ENCODE results near the gene SCGB3A2.

Gene SCGB3A2

DNA sequence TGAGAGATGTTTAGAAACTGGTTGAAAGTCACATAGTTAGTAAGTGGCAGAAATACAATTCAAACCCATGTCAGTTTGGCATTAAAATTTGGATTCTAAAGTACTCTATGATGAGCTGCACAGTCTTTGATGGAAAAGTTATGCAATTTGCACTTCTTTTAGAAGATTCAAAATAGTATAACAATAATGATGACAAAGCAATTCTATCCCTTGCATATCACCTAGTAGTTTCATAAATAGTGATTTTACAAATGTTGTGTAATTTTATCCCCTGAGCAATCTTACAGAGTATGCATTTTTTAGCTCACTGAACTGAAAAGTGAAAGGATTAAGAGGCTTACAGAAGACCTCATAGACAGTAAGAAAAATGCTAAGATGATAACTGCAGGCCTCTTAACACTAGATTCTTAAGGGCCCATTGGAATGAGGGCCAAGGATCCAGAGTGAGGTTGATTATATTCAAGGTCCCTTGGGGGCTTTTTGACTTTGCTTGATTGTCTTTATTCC is 24.2 kb downstream of the SCGB3A2 start:
- in situ Hi-C loops (cut with HindIII; ENCODE audit: low sequenced_read_pairs): no loop called here

DNA sequence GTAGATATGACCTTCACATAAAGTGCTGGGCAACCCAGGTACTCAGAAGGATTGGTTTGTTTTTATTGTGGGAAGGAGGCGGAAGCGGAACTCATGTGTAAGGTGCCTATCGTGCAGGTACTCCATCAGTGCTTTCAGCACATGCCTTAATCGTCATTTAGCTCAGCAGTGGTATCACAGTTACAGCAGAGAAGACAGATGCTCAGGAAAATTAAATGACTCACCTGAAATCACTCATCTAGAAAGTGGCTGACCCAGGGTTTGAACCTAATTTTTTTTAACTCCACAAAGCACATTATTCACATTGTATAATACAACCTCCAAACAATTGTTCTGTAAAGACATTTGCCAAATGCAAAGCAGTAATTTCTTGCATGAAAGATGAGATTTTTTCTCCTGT is 25.6 kb downstream of the SCGB3A2 start:
- in situ Hi-C loops (cut with HindIII; ENCODE audit: low sequenced_read_pairs): no loop called here

- in situ Hi-C loops (cut with HindIII; ENCODE audit: low sequenced_read_pairs): no loop called here
Measured at GRCh38 chr5:147906326-147907095, 28.0 kb downstream of the SCGB3A2 start, which contains the start of gene C5orf46. C5orf46 (minus strand) TSS chr5:147906538; CDS start chr5:147906501, 37 bp downstream.

GRCh38 chr5:147911427-147911826 is 32.9 kb downstream of the SCGB3A2 start:
- in situ Hi-C loops (cut with HindIII; ENCODE audit: low sequenced_read_pairs): no loop called here

- in situ Hi-C loops (cut with HindIII; ENCODE audit: low sequenced_read_pairs): no loop called here
Measured at GRCh38 chr5:147912011-147912410, 33.5 kb downstream of the SCGB3A2 start.

GRCh38 chr5:147913786-147914185 is 35.3 kb downstream of the SCGB3A2 start:
- in situ Hi-C loops (cut with HindIII; ENCODE audit: low sequenced_read_pairs): no loop called here

- in situ Hi-C loops (cut with HindIII; ENCODE audit: low sequenced_read_pairs): no loop called here
Measured at GRCh38 chr5:147918101-147918685, 39.7 kb downstream of the SCGB3A2 start.

DNA sequence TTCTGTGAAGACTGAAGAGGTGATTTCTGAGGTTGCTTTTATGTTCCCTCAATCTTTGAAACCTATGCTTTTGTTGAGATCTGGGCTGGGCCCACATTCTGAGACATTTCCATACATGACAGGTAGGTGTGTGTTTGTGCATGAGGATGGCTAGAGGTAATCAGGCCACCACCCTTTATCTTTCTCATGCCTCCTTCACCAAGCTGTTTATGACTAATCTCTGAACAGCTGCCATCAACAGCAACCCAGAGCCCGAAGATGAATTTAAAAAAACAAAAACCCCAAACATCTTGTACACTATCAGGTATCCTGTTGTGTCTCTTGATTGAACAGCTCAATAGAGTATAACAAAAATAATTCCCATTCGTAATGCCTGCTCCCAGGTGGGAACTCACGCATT is 40.4 kb downstream of the SCGB3A2 start:
- in situ Hi-C loops (cut with HindIII; ENCODE audit: low sequenced_read_pairs): no loop called here

DNA sequence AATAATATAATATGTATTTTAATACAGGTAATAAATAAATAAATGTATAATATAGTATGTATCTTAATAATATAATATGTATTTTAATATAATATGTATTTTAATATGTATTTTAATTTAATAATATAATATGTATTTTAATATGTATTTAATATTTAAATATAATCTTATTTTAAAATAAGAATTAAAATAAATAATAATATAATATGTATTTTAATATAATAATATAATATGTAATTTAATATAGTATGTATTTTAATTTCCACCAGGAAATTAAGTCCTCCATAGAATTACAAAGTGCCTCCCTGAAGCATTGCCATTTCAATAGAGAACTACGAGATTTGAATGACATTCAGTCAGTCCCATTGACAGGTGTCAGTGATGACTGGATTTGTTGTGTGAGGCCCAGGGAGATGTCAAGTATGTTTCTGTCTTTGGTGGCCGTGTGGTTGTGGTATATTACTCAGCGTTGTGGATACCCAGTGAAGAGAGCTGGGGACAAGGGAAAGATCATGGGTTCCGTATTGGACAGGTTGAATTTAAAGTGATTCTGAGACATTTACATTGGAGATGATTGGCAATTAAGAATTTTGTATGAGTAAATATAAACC is 42.0 kb downstream of the SCGB3A2 start:
- in situ Hi-C loops (cut with HindIII; ENCODE audit: low sequenced_read_pairs): no loop called here

DNA sequence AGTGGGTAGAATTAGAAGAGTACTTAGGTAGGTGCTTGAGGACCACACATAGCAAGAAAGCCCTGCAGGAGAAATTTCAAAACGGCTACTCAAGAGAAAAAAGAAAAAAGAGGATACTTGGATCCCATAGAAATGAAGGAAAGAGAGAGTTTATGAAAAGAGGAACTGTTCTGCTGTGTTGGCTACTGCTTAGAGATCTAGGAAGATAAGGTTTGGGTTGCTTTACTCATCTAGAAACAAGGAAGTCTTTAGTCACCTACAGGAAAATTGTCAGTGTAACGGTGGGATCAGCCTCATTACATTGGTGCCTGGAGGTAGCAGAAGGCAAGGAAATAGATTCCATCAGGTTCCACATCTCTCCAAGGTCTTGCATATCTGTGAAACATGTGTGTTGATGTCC is 42.6 kb downstream of the SCGB3A2 start:
- in situ Hi-C loops (cut with HindIII; ENCODE audit: low sequenced_read_pairs): no loop called here

GRCh38 chr5:147925020-147925419 is 46.5 kb downstream of the SCGB3A2 start:
- in situ Hi-C loops (cut with HindIII; ENCODE audit: low sequenced_read_pairs): no loop called here

DNA sequence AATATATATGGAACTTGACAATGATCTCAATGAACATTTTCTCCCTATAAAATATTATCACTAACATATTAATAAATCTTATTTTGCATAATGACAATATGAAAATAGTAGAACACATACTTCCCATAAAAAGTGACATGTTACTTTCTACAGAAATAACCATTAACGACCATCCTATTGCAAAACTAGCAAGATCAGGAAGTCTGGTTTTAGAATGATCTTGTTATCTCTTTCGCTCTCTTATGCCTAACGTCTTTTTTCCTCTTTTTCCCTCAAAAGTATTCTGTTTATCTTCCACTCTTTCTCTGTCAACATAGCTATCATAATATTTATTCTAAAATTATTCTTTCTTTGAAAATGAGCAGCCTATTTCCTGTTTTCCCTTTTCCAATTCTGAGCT is 49.4 kb downstream of the SCGB3A2 start:
- in situ Hi-C loops (cut with HindIII; ENCODE audit: low sequenced_read_pairs): no loop called here

DNA sequence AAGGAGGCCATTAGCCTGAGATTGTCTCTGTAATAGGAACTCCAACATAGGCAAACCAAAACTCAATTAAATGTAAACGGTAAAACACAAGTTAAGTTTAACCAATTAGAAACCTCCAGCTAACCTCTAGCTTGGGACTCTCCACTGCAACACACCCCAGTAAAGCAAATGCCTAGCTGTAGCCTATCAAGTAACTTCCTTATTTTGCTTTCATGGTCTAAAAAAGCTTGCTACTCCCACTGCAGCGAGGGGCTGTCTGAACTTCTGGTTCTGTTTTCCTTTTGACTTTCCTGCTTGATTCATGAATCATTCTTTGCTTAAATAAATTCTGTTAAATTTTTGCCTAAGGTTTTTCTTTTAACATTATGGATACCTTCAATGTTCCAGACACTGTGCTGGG is 52.3 kb downstream of the SCGB3A2 start:
- in situ Hi-C loops (cut with HindIII; ENCODE audit: low sequenced_read_pairs): loop anchor here (5.0 kb wide), 2 partner anchors 48 to 83 kb away; no protein-coding TSS in a partner anchor
